Activated CD8-positive, alpha-beta T cell treated with anti-CD3 and anti-CD28 coated beads, Interleukin-2, amount 10 ng/mL, durations not matched to agents 7 days and 5 days (primary cell): ENCODE data around the gene HEMGN. TPM values are rescaled to one million over a fixed set of nuclear protein-coding genes. Genes with fewer than 3 reads are reported as not detected.

Source experiments
- ATAC-seq: fragments of 150-1000 bp; cut with Tn5 transposase; one replicate; pipeline ENCODE4 v1.10.0; 2021; ENCODE audit warnings: moderate library complexity
- CTCF ChIA-PET: fragments of 350-600 bp; sonication (Branson Sonifier 250); formaldehyde crosslinking; loops from one replicate; lab custom pipeline; 2021; ENCODE audit warnings: antibody characterized with exemption; lab: Charles Lee
- POLR2A ChIA-PET: fragments of 350-600 bp; sonication (Branson Sonifier 250); formaldehyde crosslinking; loops from one replicate; lab custom pipeline; 2021; ENCODE audit warnings: antibody characterized with exemption; lab: Charles Lee
- DNase-seq: peaks from one replicate; pipeline ENCODE4 v3.0.0-alpha.2; 2020
- H3K27ac Mint-ChIP-seq: one replicate; pipeline ENCODE4 v1.8.0; 2021; ENCODE audit warnings: mild to moderate bottlenecking, mixed read lengths
- H3K27me3 Mint-ChIP-seq: one replicate; pipeline ENCODE4 v1.8.0; 2021; ENCODE audit warnings: low read depth, mixed read lengths
- H3K36me3 Mint-ChIP-seq: one replicate; pipeline ENCODE4 v1.8.0; 2021; ENCODE audit warnings: low read depth, mixed read lengths
- H3K4me1 Mint-ChIP-seq: one replicate; pipeline ENCODE4 v1.8.0; 2021; ENCODE audit warnings: low read depth, mixed read lengths
- H3K4me3 Mint-ChIP-seq: one replicate; pipeline ENCODE4 v1.8.0; 2021; ENCODE audit warnings: mild to moderate bottlenecking, mixed read lengths
- H3K9me3 Mint-ChIP-seq: one replicate; pipeline ENCODE4 v1.8.0; 2022; ENCODE audit warnings: mixed read lengths; ENCODE audit not compliant: insufficient read depth
- total RNA-seq, 2 experiments: library from RNA; stranded (reverse); gene quantifications; one replicate each; pipeline ENCODE4 v1.2.3, GENCODE V29; 2021

HEMGN gene
- total RNA-seq, 2 experiments from 2014 or later: 1.2 to 1.6 TPM

- Mint-ChIP-seq H3K27ac (no peak overlapping the region), H3K9me3 (no peaks in the 10 kb centered on the region), H3K4me1 (peaks cover 38% of the 10 kb centered on the region), H3K4me3 (no peak overlapping the region), H3K36me3 (peaks cover 28% of the 10 kb centered on the region), H3K27me3 (no peaks in the 10 kb centered on the region)
- ChIA-PET CTCF (interaction anchor here (0.7 to 11.0 kb wide), 25 partner anchors 10 to 206 kb away, joined by 3 to 222 read pairs (median 4); partner anchors contain the start of genes TRMO and XPA), POLR2A (interaction anchor here (1.3 to 3.8 kb wide), 3 partner anchors 10 to 355 kb away, joined by 3 to 27 read pairs (median 7); partner anchors contain the start of genes TBC1D2 and TRMO)
- ATAC-seq (no peak), DNase-seq (peak; percentile 10)
Observed at GRCh38 chr9:97900103-97900737, 37.8 kb downstream of the HEMGN start.

GRCh38 chr9:97895695-97896332 is 42.2 kb downstream of the HEMGN start:
- peaks cover 5% of the 10 kb centered on the region for H3K4me1 Mint-ChIP-seq
- no peaks in the 10 kb centered on the region for H3K27me3 Mint-ChIP-seq
- POLR2A ChIA-PET: interaction anchor here (0.8 to 1.1 kb wide), 2 partner anchors 9 to 27 kb away, joined by 3 to 6 read pairs; partner anchors contain the start of gene TRMO
- H3K36me3 Mint-ChIP-seq: peaks cover 9% of the 10 kb centered on the region
- H3K9me3 Mint-ChIP-seq: no peaks in the 10 kb centered on the region
- DNase-seq (no peak), ATAC-seq (no peak)
- CTCF ChIA-PET: interaction anchor here (0.6 to 9.1 kb wide), 6 partner anchors 9 to 394 kb away, joined by 3 to 107 read pairs (median 4); partner anchors contain the start of gene TRMO
- no peak overlapping the region for H3K27ac Mint-ChIP-seq
- no peak overlapping the region for H3K4me3 Mint-ChIP-seq

- no peak overlapping the region for H3K27ac Mint-ChIP-seq
- peaks cover 8% of the 10 kb centered on the region for H3K36me3 Mint-ChIP-seq
- DNase-seq: no peak
- POLR2A ChIA-PET: interaction anchor here (1.1 kb wide), 1 partner anchor 27 kb away, joined by 6 read pairs; the partner anchor contains the start of gene TRMO
- no peak overlapping the region for H3K4me3 Mint-ChIP-seq
- no peaks in the 10 kb centered on the region for H3K9me3 Mint-ChIP-seq
- ATAC-seq: no peak
- H3K27me3 Mint-ChIP-seq: no peaks in the 10 kb centered on the region
- peaks cover 1% of the 10 kb centered on the region for H3K4me1 Mint-ChIP-seq
- CTCF ChIA-PET: interaction anchor here (1.2 to 9.1 kb wide), 3 partner anchors 11 to 183 kb away, joined by 3 to 107 read pairs (median 7); partner anchors contain the start of gene TRMO
Observed at GRCh38 chr9:97895211-97895610, 42.8 kb downstream of the HEMGN start.

GRCh38 chr9:97892421-97892820 is 45.6 kb downstream of the HEMGN start:
- Mint-ChIP-seq H3K27me3 (no peaks in the 10 kb centered on the region), H3K27ac (no peak overlapping the region)

GRCh38 chr9:97891736-97892135 is 46.2 kb downstream of the HEMGN start:
- H3K27ac Mint-ChIP-seq: no peak overlapping the region
- H3K36me3 Mint-ChIP-seq: peaks cover 6% of the 10 kb centered on the region
- H3K9me3 Mint-ChIP-seq: no peaks in the 10 kb centered on the region
- no peak overlapping the region for H3K4me3 Mint-ChIP-seq
- DNase-seq: no peak
- ChIA-PET POLR2A (interaction anchor here (1.8 to 2.4 kb wide), 2 partner anchors 8 to 30 kb away, joined by 7 to 9 read pairs; partner anchors contain the start of gene TRMO), CTCF (interaction anchor here (2.6 to 9.1 kb wide), 4 partner anchors 11 to 186 kb away, joined by 12 to 213 read pairs (median 69); partner anchors contain the start of gene TRMO)
- H3K27me3 Mint-ChIP-seq: no peaks in the 10 kb centered on the region
- H3K4me1 Mint-ChIP-seq: peaks cover 6% of the 10 kb centered on the region
- no peak for ATAC-seq

More at GRCh38 chr9:97892421-97892820, 45.6 kb downstream of the HEMGN start:
- DNase-seq (no peak), ATAC-seq (no peak)
- POLR2A ChIA-PET: interaction anchor here (0.6 kb wide), 1 partner anchor 89 kb away, joined by 3 read pairs; no protein-coding TSS in a partner anchor
- peaks cover 6% of the 10 kb centered on the region for H3K36me3 Mint-ChIP-seq
- peaks cover 6% of the 10 kb centered on the region for H3K4me1 Mint-ChIP-seq
- H3K4me3 Mint-ChIP-seq: no peak overlapping the region
- no peaks in the 10 kb centered on the region for H3K9me3 Mint-ChIP-seq
- CTCF ChIA-PET: interaction anchor here (0.7 to 9.1 kb wide), 5 partner anchors 10 to 371 kb away, joined by 3 to 213 read pairs (median 5); partner anchors contain the start of gene TRMO

GRCh38 chr9:97889941-97890887 is 47.8 kb downstream of the HEMGN start:
- Mint-ChIP-seq H3K27me3 (no peaks in the 10 kb centered on the region), H3K9me3 (no peaks in the 10 kb centered on the region), H3K27ac (no peak overlapping the region), H3K4me1 (peaks cover 6% of the 10 kb centered on the region), H3K4me3 (no peak overlapping the region), H3K36me3 (peaks cover 6% of the 10 kb centered on the region)
- DNase-seq (peak; percentile 76), ATAC-seq (peak; percentile 76)
- CTCF ChIA-PET: interaction anchor here (0.6 to 9.1 kb wide), 35 partner anchors 10 to 393 kb away, joined by 3 to 213 read pairs (median 4); partner anchors contain the start of genes TRMO and XPA
- POLR2A ChIA-PET: interaction anchor here (1.8 to 2.4 kb wide), 2 partner anchors 10 to 31 kb away, joined by 7 to 9 read pairs; partner anchors contain the start of gene TRMO

- CTCF ChIA-PET: interaction anchor here (1.8 to 3.4 kb wide), 2 partner anchors 9 to 21 kb away, joined by 9 to 31 read pairs; no protein-coding TSS in a partner anchor
- no peak overlapping the region for H3K4me3 Mint-ChIP-seq
- DNase-seq (no peak), ATAC-seq (no peak)
- H3K27ac Mint-ChIP-seq: no peak overlapping the region
- POLR2A ChIA-PET: interaction anchor here (0.5 to 0.7 kb wide), 2 partner anchors 146 to 197 kb away, joined by 3 to 7 read pairs; no protein-coding TSS in a partner anchor
- H3K27me3 Mint-ChIP-seq: peaks cover 3% of the 10 kb centered on the region
- no peaks in the 10 kb centered on the region for H3K4me1 Mint-ChIP-seq
- H3K36me3 Mint-ChIP-seq: no peaks in the 10 kb centered on the region
- H3K9me3 Mint-ChIP-seq: no peaks in the 10 kb centered on the region
Observed at GRCh38 chr9:97880336-97880735, 57.6 kb downstream of the HEMGN start.

Other genes with a start within 250 kb of the HEMGN start
- 10 to 100 TPM; 10.2 TPM for gene XPA, start 240.8 kb downstream of the HEMGN start, total RNA-seq
- gene FOXE1, start 84.9 kb downstream of the HEMGN start, total RNA-seq: under 1 TPM in 1 of 2 experiments, not detected in 1; 0.08 TPM
- gene TRMO, start 15.7 kb downstream of the HEMGN start, total RNA-seq: 10 to 100 TPM; 18.7 to 19.2 TPM
- gene ANP32B, start 45.2 kb upstream of the HEMGN start, total RNA-seq: 100 to 1,000 TPM; 347 to 354 TPM
- gene NANS, start 118.6 kb upstream of the HEMGN start, total RNA-seq: 10 to 100 TPM; 45.5 to 46.6 TPM
- gene TRIM14, start 181.1 kb upstream of the HEMGN start, total RNA-seq: 10 to 100 TPM; 85.2 to 90.5 TPM